VCaP (cell line): ENCODE measurements around the gene FBXO4.
A peak's percentile ranks its signal among the peaks of the same experiment; 100 is the strongest.

ENCODE experiments used
- H3K27ac ChIP-seq: fragments of 450-650 bp; 2 replicates; pipeline ENCODE4 v1.5.1; 2017
- CTCF ChIP-seq: fragments of 450-650 bp; conservative IDR thresholded peaks from 2 replicates; pipeline ENCODE4 v1.5.1; 2017; ENCODE audit warnings: mild to moderate bottlenecking, moderate library complexity

FBXO4 gene

GRCh38 chr5:41924872-41925554, at the start of gene FBXO4:
TSS of gene FBXO4 (plus strand) at chr5:41925281. CDS start at chr5:41925310, 29 bp downstream.
- TF ChIP-seq CTCF: peak; percentile 77
- H3K27ac ChIP-seq: peak within 1 kb of the TSS; percentile 83

GRCh38 chr5:41876678-41877077, 48.4 kb upstream of the FBXO4 start:
- TF ChIP-seq CTCF: no peak

GRCh38 chr5:41877408-41877807, 47.7 kb upstream of the FBXO4 start:
- no peak overlapping the region for H3K27ac ChIP-seq
- no peak for TF ChIP-seq CTCF

More at GRCh38 chr5:41876678-41877077, 48.4 kb upstream of the FBXO4 start:
- H3K27ac ChIP-seq: no peak overlapping the region

GRCh38 chr5:41878173-41878572, 46.9 kb upstream of the FBXO4 start:
- TF ChIP-seq CTCF: no peak
- no peak overlapping the region for H3K27ac ChIP-seq

GRCh38 chr5:41878643-41879478, 46.2 kb upstream of the FBXO4 start:
- H3K27ac ChIP-seq: no peak overlapping the region
- no peak for TF ChIP-seq CTCF

GRCh38 chr5:41882765-41883164, 42.3 kb upstream of the FBXO4 start:
- no peak overlapping the region for H3K27ac ChIP-seq
- no peak for TF ChIP-seq CTCF

- H3K27ac ChIP-seq: no peak overlapping the region
- no peak for TF ChIP-seq CTCF
Observed at GRCh38 chr5:41883243-41883642, 41.8 kb upstream of the FBXO4 start.
